PFSK-1 (cell line): ENCODE measurements around the gene RAB6B.

Source experiments
- FOXP2 ChIP-seq: optimal IDR thresholded peaks from 2 replicates; pipeline ENCODE3; 2011; ENCODE audit warnings: borderline replicate concordance, control low read depth, inconsistent platforms; ENCODE audit not compliant: insufficient read depth; ENCODE audit errors: extremely low read length, extremely low read depth
- POLR2AphosphoS5 ChIP-seq: IDR thresholded peaks from 2 replicates; pipeline ENCODE4 v1.6.1; 2012; ENCODE audit warnings: low read depth, mild to moderate bottlenecking, control low read depth, low read length, moderate library complexity
- SIN3A ChIP-seq: IDR thresholded peaks from 2 replicates; pipeline ENCODE4 v1.6.1; 2012; ENCODE audit warnings: mild to moderate bottlenecking, low read length, moderate library complexity, borderline replicate concordance; ENCODE audit not compliant: insufficient read depth
- TAF1 ChIP-seq: IDR thresholded peaks from 2 replicates; pipeline ENCODE4 v1.6.1; 2012; ENCODE audit warnings: low read length, control low read depth, borderline replicate concordance; ENCODE audit not compliant: insufficient read depth
- TF ChIP-seq, protein P1 (sequence below), 2 experiments: IDR thresholded peaks; 2 replicates each; pipeline versions ENCODE4 v1.6.1 to v1.8.0; 2011 to 2012; ENCODE audit warnings: low read depth in 2 of 2, low read length in 2 of 2, control low read depth in 1 of 2, inconsistent platforms in 1 of 2, mild to moderate bottlenecking in 1 of 2, moderate library complexity in 1 of 2; ENCODE audit not compliant: insufficient read depth in 1 of 2

Gene RAB6B

GRCh38 chr3:133934073-133934970 is 38.6 kb upstream of the RAB6B start:
- TF ChIP-seq FOXP2, result no peak
- TF ChIP-seq SIN3A, result no peak
- TF ChIP-seq TAF1, result no peak
- no peak for TF ChIP-seq POLR2AphosphoS5
- TF ChIP-seq, protein P1, sequence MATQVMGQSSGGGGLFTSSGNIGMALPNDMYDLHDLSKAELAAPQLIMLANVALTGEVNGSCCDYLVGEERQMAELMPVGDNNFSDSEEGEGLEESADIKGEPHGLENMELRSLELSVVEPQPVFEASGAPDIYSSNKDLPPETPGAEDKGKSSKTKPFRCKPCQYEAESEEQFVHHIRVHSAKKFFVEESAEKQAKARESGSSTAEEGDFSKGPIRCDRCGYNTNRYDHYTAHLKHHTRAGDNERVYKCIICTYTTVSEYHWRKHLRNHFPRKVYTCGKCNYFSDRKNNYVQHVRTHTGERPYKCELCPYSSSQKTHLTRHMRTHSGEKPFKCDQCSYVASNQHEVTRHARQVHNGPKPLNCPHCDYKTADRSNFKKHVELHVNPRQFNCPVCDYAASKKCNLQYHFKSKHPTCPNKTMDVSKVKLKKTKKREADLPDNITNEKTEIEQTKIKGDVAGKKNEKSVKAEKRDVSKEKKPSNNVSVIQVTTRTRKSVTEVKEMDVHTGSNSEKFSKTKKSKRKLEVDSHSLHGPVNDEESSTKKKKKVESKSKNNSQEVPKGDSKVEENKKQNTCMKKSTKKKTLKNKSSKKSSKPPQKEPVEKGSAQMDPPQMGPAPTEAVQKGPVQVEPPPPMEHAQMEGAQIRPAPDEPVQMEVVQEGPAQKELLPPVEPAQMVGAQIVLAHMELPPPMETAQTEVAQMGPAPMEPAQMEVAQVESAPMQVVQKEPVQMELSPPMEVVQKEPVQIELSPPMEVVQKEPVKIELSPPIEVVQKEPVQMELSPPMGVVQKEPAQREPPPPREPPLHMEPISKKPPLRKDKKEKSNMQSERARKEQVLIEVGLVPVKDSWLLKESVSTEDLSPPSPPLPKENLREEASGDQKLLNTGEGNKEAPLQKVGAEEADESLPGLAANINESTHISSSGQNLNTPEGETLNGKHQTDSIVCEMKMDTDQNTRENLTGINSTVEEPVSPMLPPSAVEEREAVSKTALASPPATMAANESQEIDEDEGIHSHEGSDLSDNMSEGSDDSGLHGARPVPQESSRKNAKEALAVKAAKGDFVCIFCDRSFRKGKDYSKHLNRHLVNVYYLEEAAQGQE (IDR thresholded peaks at IDR 0.05; ENCODE audit: insufficient read depth in 1 of 2, low read depth in 2 of 2, low read length in 2 of 2), result no peak

- TF ChIP-seq TAF1 (no peak), FOXP2 (no peak), SIN3A (no peak)
- TF ChIP-seq, protein P1 (IDR thresholded peaks at IDR 0.05; ENCODE audit: insufficient read depth in 1 of 2, low read depth in 2 of 2, low read length in 2 of 2), result no peak
These were observed 37.7 kb upstream of the RAB6B start for GRCh38 chr3:133933097-133934024.

DNA sequence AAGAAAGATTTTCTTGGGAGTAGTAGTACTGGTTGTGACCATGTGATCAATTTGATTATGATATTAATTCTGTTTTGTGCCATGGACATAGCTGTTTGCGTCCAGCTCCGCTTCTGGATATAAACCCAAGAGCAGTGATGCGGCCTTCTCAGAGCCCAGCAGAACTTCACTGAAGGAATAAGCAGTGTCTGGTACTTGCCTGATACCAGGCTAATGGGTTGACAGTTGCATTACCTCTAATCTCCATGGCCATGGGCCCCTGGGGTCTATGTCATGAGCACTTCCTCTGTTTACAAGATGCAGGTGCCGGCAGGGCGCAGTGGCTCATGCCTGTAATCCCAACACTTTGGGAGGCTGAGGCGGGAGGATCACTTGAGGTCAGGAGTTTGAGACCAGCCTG is 36.3 kb upstream of the RAB6B start:
- TF ChIP-seq, protein P1 (IDR thresholded peaks at IDR 0.05; ENCODE audit: insufficient read depth in 1 of 2, low read depth in 2 of 2, low read length in 2 of 2), result no peak
- TF ChIP-seq TAF1 (no peak), FOXP2 (no peak), POLR2AphosphoS5 (no peak), SIN3A (no peak)

- TF ChIP-seq SIN3A (no peak), POLR2AphosphoS5 (no peak), TAF1 (no peak), FOXP2 (no peak)
- TF ChIP-seq, protein P1 (IDR thresholded peaks at IDR 0.05; ENCODE audit: insufficient read depth in 1 of 2, low read depth in 2 of 2, low read length in 2 of 2), result no peak
These were observed 35.4 kb upstream of the RAB6B start for GRCh38 chr3:133931084-133931483.
